SK-N-SH treated with all-trans-retinoic acid at 6 μM for 48 hours (cell line): ENCODE data around the gene ZBTB7C.

ENCODE experiments used
- BACH2 ChIP-seq: fragments of 250-450 bp; sonication (Bioruptor Pico); IDR thresholded peaks from 2 replicates; pipeline ENCODE4 v1.9.0; 2021; ENCODE audit warnings: mild to moderate bottlenecking, borderline replicate concordance
- TCF4 ChIP-seq: fragments of 250-450 bp; sonication (Bioruptor Pico); IDR thresholded peaks from 2 replicates; pipeline ENCODE4 v1.8.0; 2021; ENCODE audit warnings: mild to moderate bottlenecking, moderate library complexity, borderline replicate concordance
- ZFP3 ChIP-seq: fragments of 250-450 bp; sonication (Bioruptor Pico); IDR thresholded peaks from 2 replicates; pipeline ENCODE4 v1.5.0; 2020; ENCODE audit warnings: mild to moderate bottlenecking, moderate library complexity
- ZFP30 ChIP-seq: fragments of 450-650 bp; formaldehyde crosslinking; IDR thresholded peaks from 2 replicates; pipeline ENCODE4 v1.5.0; 2022; ENCODE audit warnings: mild to moderate bottlenecking, moderate library complexity
- ZNF565 ChIP-seq: fragments of 450-650 bp; formaldehyde crosslinking; conservative IDR thresholded peaks from 2 replicates; pipeline ENCODE4 v1.5.0; 2020; ENCODE audit warnings: low read depth, mild to moderate bottlenecking, moderate library complexity
- ZNF8 ChIP-seq: fragments of 450-650 bp; formaldehyde crosslinking; IDR thresholded peaks from 2 replicates; pipeline ENCODE4 v1.5.0; 2020; ENCODE audit warnings: mild to moderate bottlenecking, moderate library complexity
- TF ChIP-seq, protein P1 (sequence below): fragments of 250-450 bp; sonication (Bioruptor Pico); IDR thresholded peaks from 2 replicates; pipeline ENCODE4 v1.8.0; 2020; ENCODE audit warnings: mild to moderate bottlenecking, moderate library complexity, borderline replicate concordance

DNA sequence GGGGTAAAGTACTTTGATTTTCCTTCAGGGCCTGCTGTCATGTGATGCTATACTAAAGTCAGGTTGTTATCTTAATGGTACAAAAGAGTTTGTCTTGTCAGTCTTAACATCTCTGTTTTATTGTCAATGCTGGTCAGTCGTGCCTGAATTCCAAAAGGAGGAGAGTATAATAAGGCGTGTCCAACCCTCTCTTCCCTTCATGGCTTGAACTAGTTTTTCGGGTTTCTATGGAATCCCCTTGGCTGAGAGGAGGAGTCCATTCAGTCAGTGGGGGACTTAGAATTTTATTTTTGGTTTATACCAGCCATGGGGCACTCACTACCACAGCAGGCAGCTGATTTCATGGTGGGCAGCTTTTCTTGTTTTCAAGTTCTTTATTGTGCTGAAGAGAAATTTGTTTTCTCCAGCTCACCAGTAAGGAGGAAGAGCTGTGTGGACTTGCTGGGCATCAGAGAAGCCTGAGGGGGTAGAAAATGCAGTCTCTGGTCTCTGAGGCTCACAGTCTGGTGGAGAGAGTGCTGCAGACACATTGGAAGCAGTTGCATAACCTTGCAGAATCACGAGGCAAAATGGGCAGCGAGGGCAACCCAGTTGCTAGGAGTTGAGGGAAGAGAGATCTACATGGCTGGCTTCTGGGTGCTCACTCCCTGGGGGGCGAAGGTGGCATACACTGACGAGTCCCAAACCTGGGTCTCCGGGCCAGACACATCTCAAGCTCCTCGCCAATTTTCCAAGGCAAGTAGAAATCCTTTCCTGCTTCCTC is 193.1 kb downstream of the ZBTB7C start:
- TF ChIP-seq, protein P1, sequence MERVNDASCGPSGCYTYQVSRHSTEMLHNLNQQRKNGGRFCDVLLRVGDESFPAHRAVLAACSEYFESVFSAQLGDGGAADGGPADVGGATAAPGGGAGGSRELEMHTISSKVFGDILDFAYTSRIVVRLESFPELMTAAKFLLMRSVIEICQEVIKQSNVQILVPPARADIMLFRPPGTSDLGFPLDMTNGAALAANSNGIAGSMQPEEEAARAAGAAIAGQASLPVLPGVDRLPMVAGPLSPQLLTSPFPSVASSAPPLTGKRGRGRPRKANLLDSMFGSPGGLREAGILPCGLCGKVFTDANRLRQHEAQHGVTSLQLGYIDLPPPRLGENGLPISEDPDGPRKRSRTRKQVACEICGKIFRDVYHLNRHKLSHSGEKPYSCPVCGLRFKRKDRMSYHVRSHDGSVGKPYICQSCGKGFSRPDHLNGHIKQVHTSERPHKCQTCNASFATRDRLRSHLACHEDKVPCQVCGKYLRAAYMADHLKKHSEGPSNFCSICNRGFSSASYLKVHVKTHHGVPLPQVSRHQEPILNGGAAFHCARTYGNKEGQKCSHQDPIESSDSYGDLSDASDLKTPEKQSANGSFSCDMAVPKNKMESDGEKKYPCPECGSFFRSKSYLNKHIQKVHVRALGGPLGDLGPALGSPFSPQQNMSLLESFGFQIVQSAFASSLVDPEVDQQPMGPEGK (CRISPR knock-in tag) = no peak
- no peak for TF ChIP-seq BACH2 (CRISPR knock-in tag)
- TF ChIP-seq ZFP30 (CRISPR knock-in tag) = no peak
- TF ChIP-seq ZFP3 = no peak
- no peak for TF ChIP-seq TCF4 (CRISPR knock-in tag)
- no peak for TF ChIP-seq ZNF8 (CRISPR knock-in tag)
- TF ChIP-seq ZNF565 (CRISPR knock-in tag) = no peak
